B cell (primary cell): ENCODE data around the gene BEX4.

Source experiments
- EZH2 ChIP-seq: IDR thresholded peaks from 2 replicates; pipeline ENCODE4 v1.6.1; 2012; ENCODE audit warnings: borderline replicate concordance, low read depth, mild to moderate bottlenecking, moderate library complexity, low read length; ENCODE audit not compliant: insufficient read depth, poor library complexity, severe bottlenecking
- TF ChIP-seq, protein P1 (sequence below): fragments of 200-600 bp; IDR thresholded peaks from one replicate; pipeline ENCODE4 v1.8.0; 2022; ENCODE audit warnings: antibody characterized with exemption, mild to moderate bottlenecking

DNA sequence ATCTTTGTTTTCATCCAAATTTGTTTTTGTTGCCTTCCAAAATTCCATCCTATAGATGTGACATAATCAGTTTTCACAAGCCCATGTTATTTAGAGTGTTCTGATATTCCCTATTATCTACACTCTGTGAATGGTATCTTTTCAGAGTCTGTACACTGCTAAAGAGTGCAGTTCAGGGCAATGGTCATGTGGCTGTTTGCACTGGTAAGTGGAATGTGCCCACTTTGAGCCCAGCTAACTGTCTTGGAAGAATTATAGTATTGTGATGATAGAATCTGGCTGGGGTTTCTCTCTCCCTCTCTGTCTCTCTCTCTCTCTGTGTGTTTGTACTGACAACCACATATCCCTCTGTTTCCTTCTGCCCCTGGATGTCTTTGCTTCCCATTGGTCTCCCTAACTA, 37.4 kb upstream of the BEX4 start:
- TF ChIP-seq, protein P1, sequence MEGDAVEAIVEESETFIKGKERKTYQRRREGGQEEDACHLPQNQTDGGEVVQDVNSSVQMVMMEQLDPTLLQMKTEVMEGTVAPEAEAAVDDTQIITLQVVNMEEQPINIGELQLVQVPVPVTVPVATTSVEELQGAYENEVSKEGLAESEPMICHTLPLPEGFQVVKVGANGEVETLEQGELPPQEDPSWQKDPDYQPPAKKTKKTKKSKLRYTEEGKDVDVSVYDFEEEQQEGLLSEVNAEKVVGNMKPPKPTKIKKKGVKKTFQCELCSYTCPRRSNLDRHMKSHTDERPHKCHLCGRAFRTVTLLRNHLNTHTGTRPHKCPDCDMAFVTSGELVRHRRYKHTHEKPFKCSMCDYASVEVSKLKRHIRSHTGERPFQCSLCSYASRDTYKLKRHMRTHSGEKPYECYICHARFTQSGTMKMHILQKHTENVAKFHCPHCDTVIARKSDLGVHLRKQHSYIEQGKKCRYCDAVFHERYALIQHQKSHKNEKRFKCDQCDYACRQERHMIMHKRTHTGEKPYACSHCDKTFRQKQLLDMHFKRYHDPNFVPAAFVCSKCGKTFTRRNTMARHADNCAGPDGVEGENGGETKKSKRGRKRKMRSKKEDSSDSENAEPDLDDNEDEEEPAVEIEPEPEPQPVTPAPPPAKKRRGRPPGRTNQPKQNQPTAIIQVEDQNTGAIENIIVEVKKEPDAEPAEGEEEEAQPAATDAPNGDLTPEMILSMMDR: no peak
- TF ChIP-seq EZH2: no peak
